ENCODE results near the gene MICAL2.
A peak's percentile ranks its signal among the peaks of the same experiment; 100 is the strongest.

The MICAL2 gene

DNA sequence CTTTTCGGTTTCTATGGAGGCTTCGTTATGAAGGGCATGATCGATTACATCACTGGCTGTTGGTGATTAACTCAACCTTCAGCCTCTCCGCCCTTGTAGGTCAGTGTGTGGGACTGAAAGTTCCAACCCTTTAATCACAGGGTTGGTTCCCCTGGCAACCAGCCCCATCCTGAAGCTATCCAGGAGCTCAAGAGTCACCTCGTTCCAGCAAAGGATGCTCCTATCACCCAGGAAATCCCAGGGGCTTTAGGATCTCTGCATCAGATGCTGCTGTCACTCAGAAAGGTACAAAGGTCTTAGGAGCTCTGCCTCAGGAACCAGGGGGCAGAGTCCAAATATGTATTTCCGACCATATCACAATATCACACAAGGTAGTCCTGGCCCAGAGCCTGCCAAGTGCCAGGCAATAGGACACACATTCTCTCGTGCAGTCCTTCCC lies 143.5 kb downstream of the MICAL2 start:
- TF ChIP-seq, protein P1, sequence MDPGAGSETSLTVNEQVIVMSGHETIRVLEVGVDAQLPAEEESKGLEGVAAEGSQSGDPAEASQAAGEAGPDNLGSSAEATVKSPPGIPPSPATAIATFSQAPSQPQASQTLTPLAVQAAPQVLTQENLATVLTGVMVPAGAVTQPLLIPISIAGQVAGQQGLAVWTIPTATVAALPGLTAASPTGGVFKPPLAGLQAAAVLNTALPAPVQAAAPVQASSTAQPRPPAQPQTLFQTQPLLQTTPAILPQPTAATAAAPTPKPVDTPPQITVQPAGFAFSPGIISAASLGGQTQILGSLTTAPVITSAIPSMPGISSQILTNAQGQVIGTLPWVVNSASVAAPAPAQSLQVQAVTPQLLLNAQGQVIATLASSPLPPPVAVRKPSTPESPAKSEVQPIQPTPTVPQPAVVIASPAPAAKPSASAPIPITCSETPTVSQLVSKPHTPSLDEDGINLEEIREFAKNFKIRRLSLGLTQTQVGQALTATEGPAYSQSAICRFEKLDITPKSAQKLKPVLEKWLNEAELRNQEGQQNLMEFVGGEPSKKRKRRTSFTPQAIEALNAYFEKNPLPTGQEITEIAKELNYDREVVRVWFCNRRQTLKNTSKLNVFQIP (CRISPR knock-in tag; IDR thresholded peaks at IDR 0.05; ENCODE audit: borderline replicate concordance, low read depth): no peak
- TF ChIP-seq CSDC2 (CRISPR knock-in tag; IDR thresholded peaks at IDR 0.05) (no peak), ZFP30 (CRISPR knock-in tag; IDR thresholded peaks at IDR 0.05) (no peak), ZC3H10 (CRISPR knock-in tag; IDR thresholded peaks at IDR 0.05) (no peak), ZFP3 (CRISPR knock-in tag; IDR thresholded peaks at IDR 0.05) (no peak), RARB (CRISPR knock-in tag; IDR thresholded peaks at IDR 0.05) (no peak), ZNF8 (CRISPR knock-in tag; IDR thresholded peaks at IDR 0.05) (no peak), ISL1 (CRISPR knock-in tag; IDR thresholded peaks at IDR 0.05) (no peak), PPARA (CRISPR knock-in tag; IDR thresholded peaks at IDR 0.05; ENCODE audit: borderline replicate concordance) (no peak), ZNF565 (CRISPR knock-in tag; conservative IDR thresholded peaks at IDR 0.05; ENCODE audit: low read depth) (no peak), OSR1 (CRISPR knock-in tag; IDR thresholded peaks at IDR 0.05) (no peak), TOX (CRISPR knock-in tag; IDR thresholded peaks at IDR 0.05; ENCODE audit: borderline replicate concordance) (no peak), GLIS3 (CRISPR knock-in tag; IDR thresholded peaks at IDR 0.05) (no peak)
- TF ChIP-seq, protein P2, sequence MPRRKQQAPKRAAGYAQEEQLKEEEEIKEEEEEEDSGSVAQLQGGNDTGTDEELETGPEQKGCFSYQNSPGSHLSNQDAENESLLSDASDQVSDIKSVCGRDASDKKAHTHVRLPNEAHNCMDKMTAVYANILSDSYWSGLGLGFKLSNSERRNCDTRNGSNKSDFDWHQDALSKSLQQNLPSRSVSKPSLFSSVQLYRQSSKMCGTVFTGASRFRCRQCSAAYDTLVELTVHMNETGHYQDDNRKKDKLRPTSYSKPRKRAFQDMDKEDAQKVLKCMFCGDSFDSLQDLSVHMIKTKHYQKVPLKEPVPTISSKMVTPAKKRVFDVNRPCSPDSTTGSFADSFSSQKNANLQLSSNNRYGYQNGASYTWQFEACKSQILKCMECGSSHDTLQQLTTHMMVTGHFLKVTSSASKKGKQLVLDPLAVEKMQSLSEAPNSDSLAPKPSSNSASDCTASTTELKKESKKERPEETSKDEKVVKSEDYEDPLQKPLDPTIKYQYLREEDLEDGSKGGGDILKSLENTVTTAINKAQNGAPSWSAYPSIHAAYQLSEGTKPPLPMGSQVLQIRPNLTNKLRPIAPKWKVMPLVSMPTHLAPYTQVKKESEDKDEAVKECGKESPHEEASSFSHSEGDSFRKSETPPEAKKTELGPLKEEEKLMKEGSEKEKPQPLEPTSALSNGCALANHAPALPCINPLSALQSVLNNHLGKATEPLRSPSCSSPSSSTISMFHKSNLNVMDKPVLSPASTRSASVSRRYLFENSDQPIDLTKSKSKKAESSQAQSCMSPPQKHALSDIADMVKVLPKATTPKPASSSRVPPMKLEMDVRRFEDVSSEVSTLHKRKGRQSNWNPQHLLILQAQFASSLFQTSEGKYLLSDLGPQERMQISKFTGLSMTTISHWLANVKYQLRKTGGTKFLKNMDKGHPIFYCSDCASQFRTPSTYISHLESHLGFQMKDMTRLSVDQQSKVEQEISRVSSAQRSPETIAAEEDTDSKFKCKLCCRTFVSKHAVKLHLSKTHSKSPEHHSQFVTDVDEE (CRISPR knock-in tag; IDR thresholded peaks at IDR 0.05): no peak
- TF ChIP-seq, protein P3, sequence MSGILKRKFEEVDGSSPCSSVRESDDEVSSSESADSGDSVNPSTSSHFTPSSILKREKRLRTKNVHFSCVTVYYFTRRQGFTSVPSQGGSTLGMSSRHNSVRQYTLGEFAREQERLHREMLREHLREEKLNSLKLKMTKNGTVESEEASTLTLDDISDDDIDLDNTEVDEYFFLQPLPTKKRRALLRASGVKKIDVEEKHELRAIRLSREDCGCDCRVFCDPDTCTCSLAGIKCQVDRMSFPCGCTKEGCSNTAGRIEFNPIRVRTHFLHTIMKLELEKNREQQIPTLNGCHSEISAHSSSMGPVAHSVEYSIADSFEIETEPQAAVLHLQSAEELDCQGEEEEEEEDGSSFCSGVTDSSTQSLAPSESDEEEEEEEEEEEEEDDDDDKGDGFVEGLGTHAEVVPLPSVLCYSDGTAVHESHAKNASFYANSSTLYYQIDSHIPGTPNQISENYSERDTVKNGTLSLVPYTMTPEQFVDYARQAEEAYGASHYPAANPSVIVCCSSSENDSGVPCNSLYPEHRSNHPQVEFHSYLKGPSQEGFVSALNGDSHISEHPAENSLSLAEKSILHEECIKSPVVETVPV (CRISPR knock-in tag; IDR thresholded peaks at IDR 0.05): no peak
- no peak for ATAC-seq

DNA sequence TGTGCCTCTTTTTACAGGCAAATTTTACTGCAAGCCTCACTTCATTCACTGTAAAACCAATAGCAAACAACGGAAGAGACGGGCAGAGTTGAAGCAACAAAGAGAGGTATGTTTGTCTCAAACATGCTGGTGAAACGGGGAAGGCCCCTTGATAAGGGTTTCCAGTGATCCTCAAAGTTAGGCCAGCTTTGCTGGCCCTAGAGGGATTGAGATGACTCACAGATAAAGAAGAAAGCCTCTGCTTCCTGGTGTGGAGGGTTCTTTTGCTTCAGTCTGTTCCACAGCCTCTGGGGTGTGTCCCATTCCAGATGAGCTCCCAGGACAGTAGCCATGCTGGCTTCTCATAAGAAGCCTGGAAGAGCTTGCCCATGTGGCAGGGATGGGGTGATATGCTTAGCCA lies 148.1 kb downstream of the MICAL2 start:
- 0 out of 3 replicates have a peak, but pooled peaks have one; percentile 20 for ATAC-seq
- TF ChIP-seq CSDC2 (CRISPR knock-in tag; IDR thresholded peaks at IDR 0.05): no peak
- TF ChIP-seq, protein P4, sequence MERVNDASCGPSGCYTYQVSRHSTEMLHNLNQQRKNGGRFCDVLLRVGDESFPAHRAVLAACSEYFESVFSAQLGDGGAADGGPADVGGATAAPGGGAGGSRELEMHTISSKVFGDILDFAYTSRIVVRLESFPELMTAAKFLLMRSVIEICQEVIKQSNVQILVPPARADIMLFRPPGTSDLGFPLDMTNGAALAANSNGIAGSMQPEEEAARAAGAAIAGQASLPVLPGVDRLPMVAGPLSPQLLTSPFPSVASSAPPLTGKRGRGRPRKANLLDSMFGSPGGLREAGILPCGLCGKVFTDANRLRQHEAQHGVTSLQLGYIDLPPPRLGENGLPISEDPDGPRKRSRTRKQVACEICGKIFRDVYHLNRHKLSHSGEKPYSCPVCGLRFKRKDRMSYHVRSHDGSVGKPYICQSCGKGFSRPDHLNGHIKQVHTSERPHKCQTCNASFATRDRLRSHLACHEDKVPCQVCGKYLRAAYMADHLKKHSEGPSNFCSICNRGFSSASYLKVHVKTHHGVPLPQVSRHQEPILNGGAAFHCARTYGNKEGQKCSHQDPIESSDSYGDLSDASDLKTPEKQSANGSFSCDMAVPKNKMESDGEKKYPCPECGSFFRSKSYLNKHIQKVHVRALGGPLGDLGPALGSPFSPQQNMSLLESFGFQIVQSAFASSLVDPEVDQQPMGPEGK (CRISPR knock-in tag; IDR thresholded peaks at IDR 0.05; ENCODE audit: borderline replicate concordance): no peak
- no peak for TF ChIP-seq ZC3H10 (CRISPR knock-in tag; IDR thresholded peaks at IDR 0.05)

DNA sequence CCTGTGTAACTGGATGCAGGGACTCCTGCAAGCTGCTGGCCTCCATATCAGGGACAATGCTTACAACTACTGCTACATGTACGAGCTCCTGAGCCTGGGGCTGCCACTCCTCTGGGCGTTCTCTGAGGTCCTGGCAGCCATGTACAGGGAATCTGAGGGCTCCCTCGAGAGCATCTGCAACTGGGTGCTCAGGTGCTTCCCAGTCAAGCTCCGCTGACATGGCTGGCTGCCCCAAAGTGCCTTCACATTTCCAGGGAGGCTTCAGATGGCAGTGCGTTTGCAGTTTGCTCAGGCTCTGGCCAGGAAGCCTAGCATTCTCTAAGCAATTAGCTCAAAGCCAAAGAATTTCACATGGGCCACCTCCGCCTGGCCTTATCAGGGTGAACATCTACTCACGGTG lies 149.6 kb downstream of the MICAL2 start:
- ATAC-seq: no peak
- TF ChIP-seq ZNF8 (CRISPR knock-in tag; IDR thresholded peaks at IDR 0.05): no peak
- TF ChIP-seq, protein P1 (CRISPR knock-in tag; IDR thresholded peaks at IDR 0.05; ENCODE audit: borderline replicate concordance, low read depth): no peak
- no peak for TF ChIP-seq BACH2 (CRISPR knock-in tag; IDR thresholded peaks at IDR 0.05; ENCODE audit: borderline replicate concordance)

DNA sequence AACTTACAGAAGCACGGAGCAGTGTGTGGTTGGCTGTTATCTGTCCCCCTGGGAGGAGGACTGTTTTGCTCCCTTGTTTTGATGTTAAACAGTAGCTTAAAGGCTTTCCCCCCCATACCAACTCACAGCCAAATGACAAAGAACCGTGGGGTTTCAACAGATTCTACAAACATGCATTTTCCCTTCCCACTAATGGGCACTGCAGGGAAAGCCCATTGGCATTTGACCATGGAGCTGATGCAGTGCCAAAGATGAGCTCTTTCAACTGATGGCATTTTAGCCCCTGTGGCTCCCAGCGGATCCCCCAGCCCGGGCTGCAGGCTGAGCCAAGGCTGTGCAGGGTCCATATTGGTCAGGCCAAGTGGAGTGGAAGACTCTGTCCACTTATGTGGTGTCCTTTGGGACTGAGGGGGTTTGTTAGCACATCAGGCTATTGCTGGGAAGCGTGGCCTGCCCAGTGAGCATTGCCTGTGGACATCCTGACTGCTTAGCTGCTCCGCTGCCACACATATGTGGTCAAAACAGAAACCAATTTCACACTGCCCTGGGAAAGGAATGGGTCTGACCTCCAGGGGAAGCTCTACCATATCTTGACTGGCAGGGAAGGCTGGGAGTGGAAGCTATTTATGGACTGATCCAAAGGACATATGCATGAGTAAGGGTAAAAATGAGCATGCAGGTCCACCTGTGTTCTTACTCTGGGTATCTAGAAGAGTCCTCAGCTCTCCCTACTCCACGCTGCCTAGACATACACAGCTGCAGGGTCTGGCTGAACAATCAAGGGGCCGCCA lies 150.5 kb downstream of the MICAL2 start:
- TF ChIP-seq SNAI2 (CRISPR knock-in tag; IDR thresholded peaks at IDR 0.05): no peak
- TF ChIP-seq, protein P1 (CRISPR knock-in tag; IDR thresholded peaks at IDR 0.05; ENCODE audit: borderline replicate concordance, low read depth): no peak
- no peak for ATAC-seq
